HL-60 (cell line): ENCODE measurements around the gene F8A3.
"Not testable (repeated sequence)": the region's sequence is repeated elsewhere in the genome, so short reads cannot be mapped to it uniquely, and the experiment has no call there.

Source experiments
- DNase-seq, 2 experiments: peaks; one replicate each; pipeline ENCODE4 v3.0.0-alpha.2; 2010 to 2020; ENCODE audit warnings: low read depth in 1 of 2, low spot score in 1 of 2
- H3K27ac ChIP-seq: fragments of 250-450 bp; sonication (Bioruptor Pico); replicated peaks from 2 replicates; pipeline ENCODE4 v1.5.1; 2020; ENCODE audit warnings: mild to moderate bottlenecking, moderate library complexity
- H3K27me3 ChIP-seq: fragments of 250-450 bp; sonication (Bioruptor Pico); 2 replicates; pipeline ENCODE4 v1.5.1; 2021; ENCODE audit warnings: mild to moderate bottlenecking, moderate library complexity; ENCODE audit not compliant: insufficient read depth, poor library complexity, severe bottlenecking
- H3K4me3 ChIP-seq: replicated peaks from 2 replicates; pipeline ENCODE4 v1.5.1; 2011; ENCODE audit warnings: mild to moderate bottlenecking, control low read depth, low read length; ENCODE audit not compliant: insufficient read depth
- CTCF ChIP-seq: IDR thresholded peaks from one replicate; pipeline ENCODE4 v1.5.1; 2011; ENCODE audit warnings: low read length, control low read depth, inconsistent platforms; ENCODE audit not compliant: insufficient read depth
- GABPA ChIP-seq: IDR thresholded peaks from 2 replicates; pipeline ENCODE4 v1.6.1; 2012; ENCODE audit warnings: low read depth
- POLR2AphosphoS5 ChIP-seq: IDR thresholded peaks from 2 replicates; pipeline ENCODE4 v1.6.1; 2012; ENCODE audit warnings: low read depth
- SPI1 ChIP-seq: IDR thresholded peaks from 2 replicates; pipeline ENCODE4 v1.6.1; 2012; ENCODE audit warnings: low read depth, mild to moderate bottlenecking, borderline replicate concordance
- long read RNA-seq: library from polyadenylated mRNA; unstranded; transcript quantifications from one replicate; pipeline ENCODE4 v2.0.0, GENCODE V29; 2020
- TF ChIP-seq, protein P1 (sequence below): IDR thresholded peaks from 2 replicates; pipeline ENCODE4 v1.6.1; 2012; ENCODE audit warnings: low read depth; ENCODE audit not compliant: insufficient replicate concordance

F8A3 gene
- long read RNA-seq = 0 reads

GRCh38 chrX:155458471-155458870 is at the start of gene F8A3:
F8A3 (minus strand) TSS chrX:155458620; CDS start chrX:155458600, 20 bp downstream.
- not testable (repeated sequence) for DNase-seq, H3K27ac ChIP-seq, H3K27me3 ChIP-seq, H3K4me3 ChIP-seq

DNA sequence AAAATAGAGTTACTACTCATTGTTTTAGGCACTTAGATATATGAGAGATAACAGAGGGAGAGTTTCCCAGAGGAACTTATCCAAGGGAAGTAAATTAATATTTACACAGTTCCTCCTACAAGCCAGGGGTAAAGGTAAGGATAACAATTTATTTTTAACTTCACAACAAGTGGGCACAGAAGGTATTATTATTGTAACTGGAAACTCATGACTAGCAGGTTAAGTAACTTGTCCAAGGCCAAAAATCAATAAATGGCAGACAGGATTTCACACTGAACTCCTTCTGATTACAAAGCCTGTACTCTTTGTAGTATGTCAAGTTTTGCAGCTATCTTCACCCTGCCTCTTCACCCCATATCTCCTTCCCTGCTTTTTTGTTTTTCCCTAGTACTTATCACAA is 46.9 kb upstream of the F8A3 start:
- DNase-seq = no peak
- no peak for TF ChIP-seq SPI1
- no peak for TF ChIP-seq CTCF
- TF ChIP-seq, protein P1, sequence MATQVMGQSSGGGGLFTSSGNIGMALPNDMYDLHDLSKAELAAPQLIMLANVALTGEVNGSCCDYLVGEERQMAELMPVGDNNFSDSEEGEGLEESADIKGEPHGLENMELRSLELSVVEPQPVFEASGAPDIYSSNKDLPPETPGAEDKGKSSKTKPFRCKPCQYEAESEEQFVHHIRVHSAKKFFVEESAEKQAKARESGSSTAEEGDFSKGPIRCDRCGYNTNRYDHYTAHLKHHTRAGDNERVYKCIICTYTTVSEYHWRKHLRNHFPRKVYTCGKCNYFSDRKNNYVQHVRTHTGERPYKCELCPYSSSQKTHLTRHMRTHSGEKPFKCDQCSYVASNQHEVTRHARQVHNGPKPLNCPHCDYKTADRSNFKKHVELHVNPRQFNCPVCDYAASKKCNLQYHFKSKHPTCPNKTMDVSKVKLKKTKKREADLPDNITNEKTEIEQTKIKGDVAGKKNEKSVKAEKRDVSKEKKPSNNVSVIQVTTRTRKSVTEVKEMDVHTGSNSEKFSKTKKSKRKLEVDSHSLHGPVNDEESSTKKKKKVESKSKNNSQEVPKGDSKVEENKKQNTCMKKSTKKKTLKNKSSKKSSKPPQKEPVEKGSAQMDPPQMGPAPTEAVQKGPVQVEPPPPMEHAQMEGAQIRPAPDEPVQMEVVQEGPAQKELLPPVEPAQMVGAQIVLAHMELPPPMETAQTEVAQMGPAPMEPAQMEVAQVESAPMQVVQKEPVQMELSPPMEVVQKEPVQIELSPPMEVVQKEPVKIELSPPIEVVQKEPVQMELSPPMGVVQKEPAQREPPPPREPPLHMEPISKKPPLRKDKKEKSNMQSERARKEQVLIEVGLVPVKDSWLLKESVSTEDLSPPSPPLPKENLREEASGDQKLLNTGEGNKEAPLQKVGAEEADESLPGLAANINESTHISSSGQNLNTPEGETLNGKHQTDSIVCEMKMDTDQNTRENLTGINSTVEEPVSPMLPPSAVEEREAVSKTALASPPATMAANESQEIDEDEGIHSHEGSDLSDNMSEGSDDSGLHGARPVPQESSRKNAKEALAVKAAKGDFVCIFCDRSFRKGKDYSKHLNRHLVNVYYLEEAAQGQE = no peak
- no peak for TF ChIP-seq POLR2AphosphoS5
- TF ChIP-seq GABPA = no peak

DNA sequence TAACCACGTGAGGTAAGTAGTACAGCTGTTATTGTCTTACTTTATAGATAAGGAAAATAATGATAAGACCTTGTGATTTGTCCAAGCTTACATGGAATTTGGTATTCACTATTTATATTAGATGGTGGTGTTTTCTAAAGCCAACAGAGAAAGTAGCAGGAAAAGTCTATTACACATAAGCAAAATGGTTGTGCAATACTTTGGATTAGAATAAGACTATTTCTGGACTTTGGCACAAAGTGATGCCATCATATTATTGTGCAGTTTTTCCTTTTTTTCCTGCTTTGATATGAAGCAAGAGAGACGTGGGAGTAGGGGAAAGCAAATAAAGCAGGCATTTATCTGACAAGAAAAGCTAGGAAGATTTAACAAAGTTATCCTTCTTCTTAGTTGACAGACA is 36.7 kb upstream of the F8A3 start:
- H3K4me3 ChIP-seq, H3K27ac ChIP-seq, DNase-seq, H3K27me3 ChIP-seq: not testable (repeated sequence)

More for the DNA sequence above, 46.9 kb upstream of the F8A3 start:
- Histone ChIP-seq H3K27me3 (no peaks in the 10 kb centered on the region), H3K27ac (no peak overlapping the region), H3K4me3 (no peak overlapping the region)

DNA sequence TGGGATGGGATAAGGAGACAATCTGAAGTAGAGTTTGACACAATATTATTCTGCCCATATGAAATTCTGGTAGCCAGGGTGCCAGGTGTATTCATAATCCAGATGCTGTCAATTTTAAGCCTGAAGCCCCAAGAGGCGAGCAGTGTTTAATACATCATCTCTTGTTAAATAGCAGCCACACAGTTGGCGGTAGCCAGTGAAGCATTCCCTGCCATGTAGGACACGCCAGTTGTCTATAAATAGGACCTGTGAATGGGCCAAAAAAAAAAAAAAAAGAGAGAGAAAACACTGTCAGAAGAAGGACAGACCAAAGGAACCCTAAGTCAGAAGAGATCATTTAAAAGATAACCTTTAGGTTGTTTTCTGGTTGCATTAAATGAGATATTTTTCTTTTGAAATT is 33.0 kb upstream of the F8A3 start:
- not testable (repeated sequence) for H3K4me3 ChIP-seq, H3K27ac ChIP-seq, H3K27me3 ChIP-seq, DNase-seq

DNA sequence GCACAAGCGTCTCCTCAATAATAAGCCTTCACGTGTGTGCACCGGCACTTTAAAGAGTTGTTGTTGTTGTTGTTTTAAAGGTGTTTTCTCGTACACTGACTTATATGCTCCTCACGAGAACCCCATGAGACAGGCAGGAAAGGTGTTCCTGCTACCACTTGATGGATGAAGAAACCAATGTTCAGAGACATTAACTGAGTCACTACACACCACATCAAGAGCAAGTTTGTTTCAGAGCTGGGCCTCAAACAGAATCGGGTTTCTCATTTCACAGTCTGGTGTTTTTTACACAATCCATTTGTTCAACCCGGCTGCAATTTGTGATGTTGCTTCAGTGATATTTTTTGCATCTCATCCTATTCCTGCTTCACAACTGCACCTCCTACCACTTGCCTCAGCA is 18.7 kb upstream of the F8A3 start:
- H3K27me3 ChIP-seq, H3K27ac ChIP-seq, H3K4me3 ChIP-seq, DNase-seq: not testable (repeated sequence)

- not testable (repeated sequence) for H3K27me3 ChIP-seq, H3K4me3 ChIP-seq, DNase-seq, H3K27ac ChIP-seq
These were observed 8.0 kb upstream of the F8A3 start for GRCh38 chrX:155466269-155466938.

DNA sequence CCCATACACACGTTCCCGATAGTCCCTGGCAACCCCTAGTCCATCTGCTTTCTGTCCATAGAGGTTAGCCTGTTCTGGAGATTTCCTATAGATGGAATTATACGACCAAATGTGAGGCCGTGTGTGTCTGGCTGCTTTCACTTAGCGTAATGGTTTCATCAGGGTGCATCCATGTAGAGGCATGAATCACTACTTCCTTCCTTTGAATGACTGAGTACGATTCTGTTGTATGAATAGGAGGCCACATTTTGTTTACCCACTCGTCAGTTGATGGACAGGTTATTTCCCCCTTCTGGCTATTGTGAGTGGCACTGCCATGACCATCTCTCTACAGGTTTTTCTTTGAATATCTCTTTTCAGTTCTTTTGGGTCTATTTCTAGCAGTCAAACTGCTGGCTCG is 2.1 kb upstream of the F8A3 start:
- not testable (repeated sequence) for DNase-seq, H3K27ac ChIP-seq, H3K4me3 ChIP-seq, H3K27me3 ChIP-seq

DNA sequence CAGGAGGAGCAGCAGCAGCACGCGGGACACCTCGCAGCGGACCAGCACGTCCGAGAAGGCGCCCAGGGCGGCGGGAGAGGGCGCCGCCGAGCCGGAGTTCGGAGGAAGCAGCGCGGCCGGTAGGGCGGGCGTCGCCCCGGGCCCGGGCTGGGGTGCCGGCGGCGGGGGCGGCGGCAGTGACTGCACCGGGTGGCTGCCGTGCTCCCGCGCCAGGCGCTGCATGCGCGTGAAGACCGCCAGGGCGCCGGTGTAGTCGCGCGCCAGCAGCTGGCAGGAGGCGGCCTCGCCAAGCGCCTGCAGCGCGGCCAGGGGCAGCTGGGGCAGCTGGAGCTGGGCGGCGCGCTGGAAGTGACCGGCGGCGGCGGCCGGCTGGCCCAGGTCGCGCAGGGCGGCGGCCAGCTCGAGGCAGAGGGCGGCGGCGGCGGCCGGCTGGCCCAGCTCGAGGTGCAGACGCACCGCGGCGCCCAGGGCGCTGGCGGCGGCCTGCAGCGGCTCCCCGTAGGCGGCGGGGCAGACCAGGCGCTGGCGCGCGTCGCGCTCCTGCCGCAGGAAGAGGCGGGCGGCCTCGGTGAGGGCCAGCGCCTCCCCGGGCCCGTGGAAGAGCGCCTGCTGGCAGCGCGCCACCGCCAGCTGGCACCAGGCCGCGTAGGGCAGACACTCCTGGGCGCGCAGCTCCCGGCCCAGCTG is 516 bp downstream of the F8A3 start:
- H3K27ac ChIP-seq, DNase-seq, H3K4me3 ChIP-seq, H3K27me3 ChIP-seq: not testable (repeated sequence)
